HepG2 (cell line): ENCODE data around the gene RAB20. TPM values are rescaled to one million over a fixed set of nuclear protein-coding genes. Genes with fewer than 3 reads are reported as not detected.
A peak's percentile ranks its signal among the peaks of the same experiment; 100 is the strongest.

Experiments
- ATAC-seq: fragments of 200-7000 bp; cut with Tn5 transposase; 3 replicates; pipeline ENCODE4 v1.9.1; 2020; ENCODE audit warnings: mild to moderate bottlenecking, moderate library complexity
- BruUV-seq: library from RNA; stranded (reverse); fragments of 400-500 nt; replicated peaks from 2 replicates; lab custom pipeline; 2021; lab: Mats Ljungman, UMichigan
- CTCF ChIA-PET: fragments of 300-600 bp; formaldehyde crosslinking; extraction: SDS; loops from one replicate; lab custom pipeline; 2021; ENCODE audit warnings: low total read pairs, inconsistent platforms, low intra/inter-chr PET ratio; lab: Yijun Ruan, JAX
- POLR2A ChIA-PET: fragments of 350-600 bp; sonication (Branson Sonifier 250); formaldehyde crosslinking; loops from one replicate; lab custom pipeline; 2020; ENCODE audit warnings: antibody characterized with exemption, inconsistent platforms; lab: Yijun Ruan, JAX
- DNase-seq: peaks from one replicate; pipeline ENCODE4 v3.0.0-alpha.2; 2015; ENCODE audit warnings: low spot score
- FAIRE-seq: peaks from 3 replicates; lab custom pipeline; 2011; peaks lifted over from hg19 to GRCh38; lab: Jason Lieb, UNC
- H2AFZ ChIP-seq: one replicate; pipeline ENCODE4 v1.6.1; 2011; ENCODE audit warnings: low read length, inconsistent platforms
- H3K27ac ChIP-seq: fragments of 300-600 bp; 3 replicates; pipeline ENCODE4 v1.8.0; 2011; ENCODE audit warnings: mixed run types, mild to moderate bottlenecking, mixed read lengths, low read length, inconsistent platforms; ENCODE audit not compliant: insufficient read depth; ENCODE audit errors: extremely low read length
- H3K27me3 ChIP-seq, 2 experiments: fragments of 200-600 bp in 1 of 2; 2 replicates in 1 of 2; 3 replicates in 1 of 2; pipeline versions ENCODE4 v1.6.0 to v1.8.0; 2011; ENCODE audit warnings: low read length in 2 of 2, mild to moderate bottlenecking in 2 of 2, moderate library complexity in 2 of 2, inconsistent platforms in 1 of 2; ENCODE audit not compliant: insufficient read depth in 2 of 2, control insufficient read depth in 1 of 2
- H3K36me3 ChIP-seq, 2 experiments: fragments of 200-600 bp in 1 of 2; replicated peaks in 1 of 2; 2 replicates in 1 of 2; 3 replicates in 1 of 2; pipeline versions ENCODE4 v1.5.1 to v1.8.0; 2011; ENCODE audit warnings: low read length in 2 of 2, inconsistent platforms in 1 of 2; ENCODE audit not compliant: insufficient read depth in 2 of 2, control insufficient read depth in 1 of 2
- H3K4me1 ChIP-seq: 2 replicates; pipeline ENCODE4 v1.5.1; 2012; ENCODE audit warnings: low read length, inconsistent platforms; ENCODE audit not compliant: insufficient read depth
- H3K4me2 ChIP-seq: 2 replicates; pipeline ENCODE4 v1.6.0; 2011; ENCODE audit warnings: low read depth, low read length, inconsistent platforms
- H3K4me3 ChIP-seq, 3 experiments: fragments of 200-600 bp in 1 of 3; sonication (generic), shearing (Covaris generic) in 1 of 3; replicated peaks in 1 of 3; 2 replicates each; pipeline ENCODE4 v1.5.1; 2011 to 2016; ENCODE audit warnings: low read length in 3 of 3, inconsistent platforms in 2 of 3, low read depth in 2 of 3, mild to moderate bottlenecking in 2 of 3, control low read depth in 1 of 3, mixed read lengths in 1 of 3; ENCODE audit not compliant: insufficient read depth in 1 of 3
- H3K79me2 ChIP-seq: one replicate; pipeline ENCODE4 v1.6.1; 2011; ENCODE audit warnings: low read length, inconsistent platforms; ENCODE audit not compliant: insufficient read depth
- H3K9ac ChIP-seq: 2 replicates; pipeline ENCODE4 v1.6.0; 2011; ENCODE audit warnings: mild to moderate bottlenecking, low read depth, low read length, inconsistent platforms; ENCODE audit not compliant: insufficient read depth
- H3K9me3 ChIP-seq: 2 replicates; pipeline ENCODE4 v1.5.1; 2012; ENCODE audit warnings: mild to moderate bottlenecking, low read length
- H4K20me1 ChIP-seq: 2 replicates; pipeline ENCODE4 v1.6.0; 2011; ENCODE audit warnings: inconsistent platforms, mild to moderate bottlenecking, low read length, moderate library complexity; ENCODE audit not compliant: insufficient read depth
- DZIP1 ChIP-seq: sonication (generic); formaldehyde crosslinking; IDR thresholded peaks from 2 replicates; pipeline ENCODE4 v1.5.0; 2020; ENCODE audit warnings: mild to moderate bottlenecking, missing genetic modification reagents
- MIXL1 ChIP-seq: IDR thresholded peaks from 2 replicates; pipeline ENCODE4 v1.6.1; 2016
- POLR2G ChIP-seq: fragments of 200-400 bp; formaldehyde crosslinking; IDR thresholded peaks from 2 replicates; pipeline ENCODE4 v1.6.1; 2018; ENCODE audit warnings: mild to moderate bottlenecking, low read depth, low read length, moderate library complexity
- RBFOX2 ChIP-seq: fragments of 200-400 bp; formaldehyde crosslinking; IDR thresholded peaks from 2 replicates; pipeline ENCODE4 v1.6.1; 2017; ENCODE audit warnings: low read depth, mild to moderate bottlenecking, low read length
- RBM39 ChIP-seq: fragments of 200-400 bp; formaldehyde crosslinking; IDR thresholded peaks from one replicate; pipeline ENCODE4 v1.6.1; 2018; ENCODE audit warnings: antibody characterized with exemption, mild to moderate bottlenecking, low read depth, low read length; ENCODE audit not compliant: poor library complexity, severe bottlenecking
- RCOR2 ChIP-seq: IDR thresholded peaks from 2 replicates; pipeline ENCODE4 v1.6.1; 2016; ENCODE audit warnings: missing biosample characterization, missing genetic modification reagents
- ZNF224 ChIP-seq: sonication (generic); formaldehyde crosslinking; IDR thresholded peaks from 2 replicates; pipeline ENCODE4 v1.5.0; 2020; ENCODE audit warnings: mild to moderate bottlenecking, missing genetic modification reagents
- ZNF280D ChIP-seq: sonication (generic); formaldehyde crosslinking; IDR thresholded peaks from 2 replicates; pipeline ENCODE4 v1.5.1; 2020; ENCODE audit warnings: mild to moderate bottlenecking, missing genetic modification reagents
- ZNF644 ChIP-seq: IDR thresholded peaks from 2 replicates; pipeline ENCODE4 v1.6.1; 2016; ENCODE audit warnings: low read depth
- WGBS: methylation state at CpG from one replicate; pipeline ENCODE4 v1.1.6; 2017; ENCODE audit warnings: low lambda C conversion rate; 5-methylcytosine and 5-hydroxymethylcytosine counted together
- in situ Hi-C: cut with HindIII; loops from 2 replicates; pipeline ENCODE4 v1.10.0; 2017; ENCODE audit warnings: low pct_unique_long_range_greater_than_20kb; ENCODE audit not compliant: extremely low pct_ligation_motif_present
- intact Hi-C: fragments of 100-400 bp; cut with micrococcal nuclease; formaldehyde crosslinking; loops from one replicate; pipeline ENCODE4 v1.10.0; 2022; ENCODE audit not compliant: unreplicated experiment
- polyA plus RNA-seq, 8 experiments: library from polyadenylated mRNA; depleted of rRNA in 3 of 8; stranded (reverse) in 7 of 8; unstranded in 1 of 8; fragments of >200 nt; fragmentation: Illumina TruSeq in 4 of 8; extraction: Trizol in 4 of 8; gene quantifications; 2 replicates each; pipeline versions ENCODE4 v1.2.1 to v1.2.3, GENCODE V29; 2011 to 2016; ENCODE audit warnings: low read depth in 4 of 8, missing spikeins in 1 of 8, mixed read lengths in 1 of 8; ENCODE audit not compliant: insufficient read depth in 1 of 8
- total RNA-seq, 5 experiments: library from RNA; depleted of rRNA; stranded (reverse); fragments of >200 nt; fragmentation: Illumina TruSeq; extraction: Trizol; gene quantifications; 2 replicates each; pipeline ENCODE4 v1.2.3, GENCODE V29; 2016; ENCODE audit warnings: low read depth in 1 of 5
- TF ChIP-seq, protein P1 (sequence below): IDR thresholded peaks from 2 replicates; pipeline ENCODE4 v1.4.0; 2020; ENCODE audit warnings: mild to moderate bottlenecking, missing genetic modification reagents
- TF ChIP-seq, protein P2 (sequence below): IDR thresholded peaks from 2 replicates; pipeline ENCODE4 v1.6.1; 2016; ENCODE audit warnings: control low read depth

RAB20 gene
- total and polyA plus RNA-seq, 2 of the 13 experiments (the other 11 are each of a cell fraction or from before 2014, with no cell fraction given): 15.6 to 30.5 TPM

DNA sequence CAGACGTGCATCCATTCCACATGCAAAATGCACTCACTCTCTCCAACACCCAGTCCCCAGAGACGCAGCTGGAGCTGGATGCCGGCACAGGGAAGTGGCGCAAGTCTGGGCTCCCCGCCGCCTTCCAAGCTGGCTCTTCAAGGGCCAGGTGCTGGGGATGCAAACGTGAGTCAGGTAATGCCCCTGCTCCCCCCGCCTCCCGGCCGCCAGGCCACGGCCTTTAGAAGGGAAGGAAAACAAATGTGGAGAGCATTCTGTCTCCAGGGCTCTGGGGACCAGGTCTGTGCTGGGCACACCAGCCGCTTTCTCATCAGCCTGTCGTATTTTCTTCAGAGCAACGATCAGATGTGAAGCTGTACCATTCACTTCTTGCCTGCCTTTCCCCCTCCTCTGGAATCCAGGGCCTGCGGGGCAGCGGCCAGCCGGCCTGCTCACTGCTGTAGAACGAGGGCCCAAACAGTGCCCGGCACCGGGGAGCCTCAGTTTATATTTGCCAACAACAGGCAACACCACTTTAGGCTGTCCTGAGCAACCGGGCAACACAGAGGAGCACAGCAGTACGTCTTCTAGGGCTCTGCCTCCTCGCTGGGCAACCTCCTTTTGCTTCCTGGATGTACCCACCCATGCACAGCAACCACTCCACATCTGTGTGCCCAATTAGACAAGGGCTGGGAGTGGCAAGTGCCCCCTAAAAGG lies 3.8 kb downstream of the RAB20 start (continued):
- TF ChIP-seq, protein P1, sequence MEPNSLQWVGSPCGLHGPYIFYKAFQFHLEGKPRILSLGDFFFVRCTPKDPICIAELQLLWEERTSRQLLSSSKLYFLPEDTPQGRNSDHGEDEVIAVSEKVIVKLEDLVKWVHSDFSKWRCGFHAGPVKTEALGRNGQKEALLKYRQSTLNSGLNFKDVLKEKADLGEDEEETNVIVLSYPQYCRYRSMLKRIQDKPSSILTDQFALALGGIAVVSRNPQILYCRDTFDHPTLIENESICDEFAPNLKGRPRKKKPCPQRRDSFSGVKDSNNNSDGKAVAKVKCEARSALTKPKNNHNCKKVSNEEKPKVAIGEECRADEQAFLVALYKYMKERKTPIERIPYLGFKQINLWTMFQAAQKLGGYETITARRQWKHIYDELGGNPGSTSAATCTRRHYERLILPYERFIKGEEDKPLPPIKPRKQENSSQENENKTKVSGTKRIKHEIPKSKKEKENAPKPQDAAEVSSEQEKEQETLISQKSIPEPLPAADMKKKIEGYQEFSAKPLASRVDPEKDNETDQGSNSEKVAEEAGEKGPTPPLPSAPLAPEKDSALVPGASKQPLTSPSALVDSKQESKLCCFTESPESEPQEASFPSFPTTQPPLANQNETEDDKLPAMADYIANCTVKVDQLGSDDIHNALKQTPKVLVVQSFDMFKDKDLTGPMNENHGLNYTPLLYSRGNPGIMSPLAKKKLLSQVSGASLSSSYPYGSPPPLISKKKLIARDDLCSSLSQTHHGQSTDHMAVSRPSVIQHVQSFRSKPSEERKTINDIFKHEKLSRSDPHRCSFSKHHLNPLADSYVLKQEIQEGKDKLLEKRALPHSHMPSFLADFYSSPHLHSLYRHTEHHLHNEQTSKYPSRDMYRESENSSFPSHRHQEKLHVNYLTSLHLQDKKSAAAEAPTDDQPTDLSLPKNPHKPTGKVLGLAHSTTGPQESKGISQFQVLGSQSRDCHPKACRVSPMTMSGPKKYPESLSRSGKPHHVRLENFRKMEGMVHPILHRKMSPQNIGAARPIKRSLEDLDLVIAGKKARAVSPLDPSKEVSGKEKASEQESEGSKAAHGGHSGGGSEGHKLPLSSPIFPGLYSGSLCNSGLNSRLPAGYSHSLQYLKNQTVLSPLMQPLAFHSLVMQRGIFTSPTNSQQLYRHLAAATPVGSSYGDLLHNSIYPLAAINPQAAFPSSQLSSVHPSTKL (CRISPR knock-in tag): peak; percentile 33; the same call in 1 of the 2 replicates

- no peak overlapping the region for H3K27ac ChIP-seq
- CTCF ChIA-PET: no interaction called here
- no peak for TF ChIP-seq ZNF280D
- TF ChIP-seq, protein P2, sequence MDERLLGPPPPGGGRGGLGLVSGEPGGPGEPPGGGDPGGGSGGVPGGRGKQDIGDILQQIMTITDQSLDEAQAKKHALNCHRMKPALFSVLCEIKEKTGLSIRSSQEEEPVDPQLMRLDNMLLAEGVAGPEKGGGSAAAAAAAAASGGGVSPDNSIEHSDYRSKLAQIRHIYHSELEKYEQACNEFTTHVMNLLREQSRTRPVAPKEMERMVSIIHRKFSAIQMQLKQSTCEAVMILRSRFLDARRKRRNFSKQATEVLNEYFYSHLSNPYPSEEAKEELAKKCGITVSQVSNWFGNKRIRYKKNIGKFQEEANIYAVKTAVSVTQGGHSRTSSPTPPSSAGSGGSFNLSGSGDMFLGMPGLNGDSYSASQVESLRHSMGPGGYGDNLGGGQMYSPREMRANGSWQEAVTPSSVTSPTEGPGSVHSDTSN (CRISPR knock-in tag): no peak
- TF ChIP-seq MIXL1: no peak
- TF ChIP-seq RCOR2 (CRISPR knock-in tag): no peak
- TF ChIP-seq DZIP1: no peak
- no peak; the same call in 1 of the 2 replicates for TF ChIP-seq RBFOX2
- no peak for TF ChIP-seq POLR2G
- no peak for TF ChIP-seq RBM39
- no peak for TF ChIP-seq ZNF644 (CRISPR knock-in tag)
- no peak for TF ChIP-seq ZNF224 (CRISPR knock-in tag)
Observed at GRCh38 chr13:110557082-110557481, 4.4 kb downstream of the RAB20 start.

More at GRCh38 chr13:110557082-110557481, 4.4 kb downstream of the RAB20 start:
- Histone ChIP-seq H3K4me1 (peaks cover 78% of the 10 kb centered on the region), H3K27me3 (no peaks in the 10 kb centered on the region; a peak in 1 of 5 replicates), H3K9ac (no peak overlapping the region), H2AFZ (no peak overlapping the region), H3K9me3 (no peaks in the 10 kb centered on the region), H3K36me3 (peaks cover 3 to 5% of the 10 kb centered on the region in 2 experiments; a peak in 3 of 5 replicates), H3K4me2 (peak overlapping the region; percentile 36; the same call in 1 of the 2 replicates), H3K79me2 (peaks cover 81% of the 10 kb centered on the region), H3K4me3 (no peak overlapping the region), H4K20me1 (peaks cover 23% of the 10 kb centered on the region; the same call in 1 of the 2 replicates)
- DNase-seq (no peak), ATAC-seq (no peak), FAIRE-seq (no peak)
- 89% methylated on average over 3 of the region's 5 CpGs for WGBS
- intact Hi-C loops: no loop called here
- POLR2A ChIA-PET: no interaction called here
- in situ Hi-C loops: no loop called here
- no TSS peak for BruUV-seq
